ENCODE results near the gene GPER1.

DNA sequence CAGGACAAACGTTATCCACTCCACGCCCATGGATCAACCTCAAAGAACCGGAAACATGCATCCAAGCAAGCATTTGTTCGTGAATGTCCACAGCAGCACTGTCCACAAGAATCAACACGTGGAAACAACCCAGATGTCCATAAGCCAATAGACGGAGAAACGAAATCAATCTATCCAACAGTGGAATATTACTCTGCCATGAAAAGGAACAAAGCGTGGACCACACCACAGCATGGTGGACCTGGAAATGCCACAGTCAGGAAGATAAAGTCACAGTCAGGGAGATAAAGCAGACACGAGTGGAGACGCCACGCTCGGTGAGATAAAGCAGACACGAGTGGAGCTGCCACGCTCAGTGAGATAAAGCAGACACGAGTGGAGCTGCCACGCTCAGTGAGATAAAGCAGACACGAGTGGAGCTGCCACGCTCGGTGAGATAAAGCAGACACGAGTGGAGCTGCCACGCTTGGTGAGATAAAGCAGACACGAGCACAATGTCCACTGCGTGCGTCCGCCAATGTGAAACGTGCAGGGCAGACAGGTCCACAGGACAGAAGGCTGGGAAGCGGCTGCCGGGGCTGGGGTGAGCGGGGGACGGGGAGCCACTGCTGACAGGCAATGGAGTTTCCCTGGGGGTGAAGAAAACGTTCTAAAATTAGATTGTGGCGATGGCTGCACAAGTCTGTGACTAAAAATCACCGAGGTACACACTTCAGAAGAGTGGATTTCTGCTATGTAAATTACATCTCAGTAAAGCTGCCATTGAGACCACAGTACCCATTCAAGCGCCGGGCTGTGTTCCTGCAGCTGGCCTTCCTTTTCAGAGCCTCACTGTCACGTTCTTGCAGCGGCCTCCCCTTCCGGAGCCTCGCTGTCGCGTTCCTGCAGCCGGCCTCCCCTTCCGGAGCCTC lies 10.6 kb downstream of the GPER1 start:
- TF ChIP-seq POLR2A (IDR thresholded peaks at IDR 0.05; ENCODE audit: low read length) (no peak), GATA1 (IDR thresholded peaks at IDR 0.05; ENCODE audit: low read depth, low read length) (no peak)

All from erythroblast (primary cell).